GM12878 (cell line): ENCODE measurements around the gene ISG20.

Experiments used
- MYC ChIP-seq: IDR thresholded peaks from 2 replicates; pipeline ENCODE4 v1.6.1; 2011; ENCODE audit warnings: mild to moderate bottlenecking, low read length, moderate library complexity, inconsistent platforms; ENCODE audit not compliant: insufficient read depth, insufficient replicate concordance, insufficient read length, severe bottlenecking
- YY1 ChIP-seq: IDR thresholded peaks from 2 replicates; pipeline ENCODE4 v1.6.1; 2011; ENCODE audit warnings: low read depth, mild to moderate bottlenecking, low read length
- TF ChIP-seq, protein P1 (sequence below), 3 experiments: IDR thresholded peaks in 2 of 3; conservative IDR thresholded peaks in 1 of 3; 2 replicates each; pipeline ENCODE4 v1.5.1; 2011; ENCODE audit warnings: low read depth in 3 of 3, low read length in 3 of 3, mild to moderate bottlenecking in 3 of 3, control low read depth in 2 of 3, moderate library complexity in 2 of 3, inconsistent platforms in 1 of 3, mixed read lengths in 1 of 3; ENCODE audit not compliant: control insufficient read depth in 2 of 3, insufficient read depth in 1 of 3; ENCODE audit errors: extremely low read depth in 1 of 3

DNA sequence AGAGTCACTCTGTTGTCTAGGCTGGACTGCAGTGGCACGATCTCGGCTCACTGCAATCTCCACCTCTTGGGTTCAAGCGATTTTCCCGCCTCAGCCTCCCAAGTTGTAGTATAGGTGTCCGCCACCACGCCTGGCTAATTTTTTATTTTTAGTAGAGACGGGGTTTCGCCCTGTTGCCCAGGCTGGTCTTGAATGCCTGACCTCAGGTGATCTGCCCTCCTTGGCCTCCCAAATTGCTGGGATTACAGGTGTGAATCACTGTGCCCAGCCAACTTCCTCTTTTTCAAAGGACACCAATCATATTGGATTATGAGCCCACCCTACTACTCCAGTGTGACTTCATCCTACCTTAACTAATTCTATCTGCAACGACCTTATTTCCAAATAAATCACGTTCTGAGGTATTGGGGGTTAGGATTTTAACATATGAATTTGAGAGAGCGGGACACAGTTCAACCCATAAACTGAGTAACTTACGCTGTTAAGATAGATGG is 3.2 kb downstream of the ISG20 start:
- no peak for TF ChIP-seq YY1
- TF ChIP-seq, protein P1, sequence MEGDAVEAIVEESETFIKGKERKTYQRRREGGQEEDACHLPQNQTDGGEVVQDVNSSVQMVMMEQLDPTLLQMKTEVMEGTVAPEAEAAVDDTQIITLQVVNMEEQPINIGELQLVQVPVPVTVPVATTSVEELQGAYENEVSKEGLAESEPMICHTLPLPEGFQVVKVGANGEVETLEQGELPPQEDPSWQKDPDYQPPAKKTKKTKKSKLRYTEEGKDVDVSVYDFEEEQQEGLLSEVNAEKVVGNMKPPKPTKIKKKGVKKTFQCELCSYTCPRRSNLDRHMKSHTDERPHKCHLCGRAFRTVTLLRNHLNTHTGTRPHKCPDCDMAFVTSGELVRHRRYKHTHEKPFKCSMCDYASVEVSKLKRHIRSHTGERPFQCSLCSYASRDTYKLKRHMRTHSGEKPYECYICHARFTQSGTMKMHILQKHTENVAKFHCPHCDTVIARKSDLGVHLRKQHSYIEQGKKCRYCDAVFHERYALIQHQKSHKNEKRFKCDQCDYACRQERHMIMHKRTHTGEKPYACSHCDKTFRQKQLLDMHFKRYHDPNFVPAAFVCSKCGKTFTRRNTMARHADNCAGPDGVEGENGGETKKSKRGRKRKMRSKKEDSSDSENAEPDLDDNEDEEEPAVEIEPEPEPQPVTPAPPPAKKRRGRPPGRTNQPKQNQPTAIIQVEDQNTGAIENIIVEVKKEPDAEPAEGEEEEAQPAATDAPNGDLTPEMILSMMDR (IDR thresholded peaks at IDR 0.05 in 2 of 3, conservative IDR thresholded peaks at IDR 0.05 in 1 of 3; ENCODE audit: control insufficient read depth in 2 of 3, extremely low read depth in 1 of 3, insufficient read depth in 1 of 3, low read depth in 3 of 3, low read length in 3 of 3) = no peak
- TF ChIP-seq MYC = no peak
